KOPT-K1 (cell line): ENCODE data around the gene MGAT4B.

Experiments
- H3K27ac ChIP-seq: fragments of 200-600 bp; sonication (generic); 2 replicates; pipeline ENCODE4 v1.5.1; 2016; ENCODE audit warnings: antibody characterized with exemption, mild to moderate bottlenecking, low read depth, low read length; ENCODE audit not compliant: poor library complexity, severe bottlenecking
- H3K36me3 ChIP-seq: fragments of 200-600 bp; sonication (generic); 2 replicates; pipeline ENCODE4 v1.5.1; 2017; ENCODE audit warnings: antibody characterized with exemption, mild to moderate bottlenecking, low read length, moderate library complexity; ENCODE audit not compliant: insufficient read depth
- H3K9me3 ChIP-seq: fragments of 200-600 bp; sonication (generic); 2 replicates; pipeline ENCODE4 v1.5.1; 2017; ENCODE audit warnings: antibody characterized with exemption, low read length, mild to moderate bottlenecking; ENCODE audit not compliant: insufficient read depth, poor library complexity, severe bottlenecking

The MGAT4B gene

GRCh38 chr5:179766021-179766725 is 40.5 kb downstream of the MGAT4B start:
- Histone ChIP-seq H3K36me3 (peaks cover 64% of the 10 kb centered on the region), H3K27ac (no peak overlapping the region), H3K9me3 (no peaks in the 10 kb centered on the region)

GRCh38 chr5:179765400-179765799 is 41.3 kb downstream of the MGAT4B start:
- Histone ChIP-seq H3K9me3 (no peaks in the 10 kb centered on the region), H3K36me3 (peaks cover 56% of the 10 kb centered on the region), H3K27ac (no peak overlapping the region)

- Histone ChIP-seq H3K36me3 (peaks cover 42% of the 10 kb centered on the region), H3K9me3 (no peaks in the 10 kb centered on the region), H3K27ac (no peak overlapping the region)
These were observed 42.6 kb downstream of the MGAT4B start for GRCh38 chr5:179764056-179764455.

- Histone ChIP-seq H3K36me3 (peaks cover 36% of the 10 kb centered on the region), H3K27ac (no peak overlapping the region), H3K9me3 (no peaks in the 10 kb centered on the region)
These were observed 43.3 kb downstream of the MGAT4B start for GRCh38 chr5:179763215-179763945.

GRCh38 chr5:179762781-179763176 is 43.9 kb downstream of the MGAT4B start:
- Histone ChIP-seq H3K36me3 (peaks cover 30% of the 10 kb centered on the region), H3K27ac (peak overlapping the region; percentile 15), H3K9me3 (no peaks in the 10 kb centered on the region)

GRCh38 chr5:179762079-179762780 is 44.4 kb downstream of the MGAT4B start:
- peaks cover 24% of the 10 kb centered on the region for H3K36me3 ChIP-seq
- peak overlapping the region; percentile 15 for H3K27ac ChIP-seq
- no peaks in the 10 kb centered on the region for H3K9me3 ChIP-seq

GRCh38 chr5:179759581-179760551 is 46.8 kb downstream of the MGAT4B start:
- H3K36me3 ChIP-seq = peaks cover under 1% of the 10 kb centered on the region; the same call in 1 of the 2 replicates

GRCh38 chr5:179758955-179759354 is 47.7 kb downstream of the MGAT4B start:
- no peak overlapping the region for H3K27ac ChIP-seq
- H3K9me3 ChIP-seq = no peaks in the 10 kb centered on the region
- no peaks in the 10 kb centered on the region; the same call in 1 of the 2 replicates for H3K36me3 ChIP-seq

More at GRCh38 chr5:179759581-179760551, 46.8 kb downstream of the MGAT4B start:
- Histone ChIP-seq H3K27ac (peak overlapping the region; percentile 25), H3K9me3 (no peaks in the 10 kb centered on the region)

- no peaks in the 10 kb centered on the region for H3K9me3 ChIP-seq
- H3K27ac ChIP-seq = peak overlapping the region; percentile 2
- H3K36me3 ChIP-seq = peaks cover 16% of the 10 kb centered on the region
These were observed 51.6 kb downstream of the MGAT4B start for GRCh38 chr5:179755022-179755421.

- Histone ChIP-seq H3K27ac (no peak overlapping the region), H3K36me3 (peaks cover 26% of the 10 kb centered on the region), H3K9me3 (no peaks in the 10 kb centered on the region)
These were observed 52.7 kb downstream of the MGAT4B start for GRCh38 chr5:179753971-179754370.

GRCh38 chr5:179749857-179750508 is 56.7 kb downstream of the MGAT4B start:
- Histone ChIP-seq H3K27ac (no peak overlapping the region), H3K36me3 (peaks cover 41% of the 10 kb centered on the region), H3K9me3 (no peaks in the 10 kb centered on the region)

- H3K36me3 ChIP-seq = peaks cover 41% of the 10 kb centered on the region
- H3K9me3 ChIP-seq = no peaks in the 10 kb centered on the region
- H3K27ac ChIP-seq = no peak overlapping the region
These were observed 58.9 kb downstream of the MGAT4B start for GRCh38 chr5:179747811-179748210.
